HepG2 (cell line): ENCODE measurements around the gene ING1. TPM values are rescaled to one million over a fixed set of nuclear protein-coding genes. Genes with fewer than 3 reads are reported as not detected.

Source experiments
- AHDC1 ChIP-seq: sonication (generic); formaldehyde crosslinking; IDR thresholded peaks from 2 replicates; pipeline ENCODE4 v1.5.1; 2020; ENCODE audit warnings: mild to moderate bottlenecking, missing genetic modification reagents, borderline replicate concordance
- BRD4 ChIP-seq: sonication (generic); formaldehyde crosslinking; IDR thresholded peaks from 2 replicates; pipeline ENCODE4 v1.4.0; 2020; ENCODE audit warnings: missing genetic modification reagents
- DNMT1 ChIP-seq: sonication (generic); formaldehyde crosslinking; IDR thresholded peaks from 2 replicates; pipeline ENCODE4 v1.5.1; 2020; ENCODE audit warnings: mild to moderate bottlenecking, missing genetic modification reagents
- DR1 ChIP-seq: sonication (generic); formaldehyde crosslinking; IDR thresholded peaks from 2 replicates; pipeline ENCODE4 v1.8.0; 2021; ENCODE audit warnings: mild to moderate bottlenecking, missing genetic modification reagents, inconsistent platforms
- E2F2 ChIP-seq: sonication (generic); formaldehyde crosslinking; IDR thresholded peaks from 2 replicates; pipeline ENCODE4 v1.4.0; 2020; ENCODE audit warnings: missing genetic modification reagents, borderline replicate concordance
- HDAC6 ChIP-seq: fragments of 200-600 bp; sonication (generic); IDR thresholded peaks from 2 replicates; pipeline ENCODE4 v1.7.0; 2017; ENCODE audit warnings: mild to moderate bottlenecking, antibody characterized with exemption, low read length, low read depth
- MTA3 ChIP-seq: sonication (generic); formaldehyde crosslinking; IDR thresholded peaks from 2 replicates; pipeline ENCODE4 v1.4.0; 2020; ENCODE audit warnings: missing genetic modification reagents
- NFE2L1 ChIP-seq: sonication (generic); formaldehyde crosslinking; IDR thresholded peaks from 2 replicates; pipeline ENCODE4 v1.4.0; 2020; ENCODE audit warnings: missing genetic modification reagents, mild to moderate bottlenecking, borderline replicate concordance
- NFRKB ChIP-seq: fragments of 450-650 bp; IDR thresholded peaks from 2 replicates; pipeline ENCODE4 v1.6.1; 2017
- PAF1 ChIP-seq: IDR thresholded peaks from 2 replicates; pipeline ENCODE4 v1.6.1; 2016; ENCODE audit warnings: missing genetic modification reagents, missing compliant biosample characterization
- SAP130 ChIP-seq: IDR thresholded peaks from 2 replicates; pipeline ENCODE4 v1.6.1; 2016; ENCODE audit warnings: low read depth
- SRY ChIP-seq: sonication (generic); formaldehyde crosslinking; IDR thresholded peaks from 2 replicates; pipeline ENCODE4 v1.8.0; 2022; ENCODE audit warnings: mild to moderate bottlenecking, missing genetic modification reagents
- ZNF484 ChIP-seq: sonication (generic); formaldehyde crosslinking; IDR thresholded peaks from 2 replicates; pipeline ENCODE4 v1.5.1; 2020; ENCODE audit warnings: mild to moderate bottlenecking, low read depth, missing genetic modification reagents, borderline replicate concordance
- ZNF564 ChIP-seq: sonication (generic); formaldehyde crosslinking; IDR thresholded peaks from 2 replicates; pipeline ENCODE4 v1.8.1; 2023; ENCODE audit warnings: mild to moderate bottlenecking, missing genetic modification reagents
- ZNF619 ChIP-seq: sonication (generic); formaldehyde crosslinking; IDR thresholded peaks from 2 replicates; pipeline ENCODE4 v1.4.0; 2020; ENCODE audit warnings: mild to moderate bottlenecking, missing genetic modification reagents
- ZNF720 ChIP-seq: sonication (generic); formaldehyde crosslinking; IDR thresholded peaks from 2 replicates; pipeline ENCODE4 v1.4.0; 2020; ENCODE audit warnings: missing genetic modification reagents
- ZNF724P ChIP-seq: sonication (generic); formaldehyde crosslinking; IDR thresholded peaks from 2 replicates; pipeline ENCODE4 v1.8.0; 2022; ENCODE audit warnings: missing genetic modification reagents, borderline replicate concordance
- polyA plus RNA-seq, 8 experiments: library from polyadenylated mRNA; depleted of rRNA in 3 of 8; stranded (reverse) in 7 of 8; unstranded in 1 of 8; fragments of >200 nt; fragmentation: Illumina TruSeq in 4 of 8; extraction: Trizol in 4 of 8; gene quantifications; 2 replicates each; pipeline versions ENCODE4 v1.2.1 to v1.2.3, GENCODE V29; 2011 to 2016; ENCODE audit warnings: low read depth in 4 of 8, missing spikeins in 1 of 8, mixed read lengths in 1 of 8; ENCODE audit not compliant: insufficient read depth in 1 of 8
- total RNA-seq, 5 experiments: library from RNA; depleted of rRNA; stranded (reverse); fragments of >200 nt; fragmentation: Illumina TruSeq; extraction: Trizol; gene quantifications; 2 replicates each; pipeline ENCODE4 v1.2.3, GENCODE V29; 2016; ENCODE audit warnings: low read depth in 1 of 5
- TF ChIP-seq, protein P1 (sequence below): sonication (generic); formaldehyde crosslinking; IDR thresholded peaks from 2 replicates; pipeline ENCODE4 v1.4.0; 2020; ENCODE audit warnings: missing genetic modification reagents
- TF ChIP-seq, protein P2 (sequence below): sonication (generic); formaldehyde crosslinking; IDR thresholded peaks from 2 replicates; pipeline ENCODE4 v1.8.0; 2022; ENCODE audit warnings: missing genetic modification reagents, low read depth, mild to moderate bottlenecking, borderline replicate concordance
- TF ChIP-seq, protein P3 (sequence below): sonication (generic); formaldehyde crosslinking; IDR thresholded peaks from 2 replicates; pipeline ENCODE4 v1.5.0; 2020; ENCODE audit warnings: mild to moderate bottlenecking, missing genetic modification reagents, borderline replicate concordance

Gene ING1
- total and polyA plus RNA-seq, 2 of the 13 experiments (the other 11 are each of a cell fraction or from before 2014, with no cell fraction given) = 8.1 to 16.1 TPM

DNA sequence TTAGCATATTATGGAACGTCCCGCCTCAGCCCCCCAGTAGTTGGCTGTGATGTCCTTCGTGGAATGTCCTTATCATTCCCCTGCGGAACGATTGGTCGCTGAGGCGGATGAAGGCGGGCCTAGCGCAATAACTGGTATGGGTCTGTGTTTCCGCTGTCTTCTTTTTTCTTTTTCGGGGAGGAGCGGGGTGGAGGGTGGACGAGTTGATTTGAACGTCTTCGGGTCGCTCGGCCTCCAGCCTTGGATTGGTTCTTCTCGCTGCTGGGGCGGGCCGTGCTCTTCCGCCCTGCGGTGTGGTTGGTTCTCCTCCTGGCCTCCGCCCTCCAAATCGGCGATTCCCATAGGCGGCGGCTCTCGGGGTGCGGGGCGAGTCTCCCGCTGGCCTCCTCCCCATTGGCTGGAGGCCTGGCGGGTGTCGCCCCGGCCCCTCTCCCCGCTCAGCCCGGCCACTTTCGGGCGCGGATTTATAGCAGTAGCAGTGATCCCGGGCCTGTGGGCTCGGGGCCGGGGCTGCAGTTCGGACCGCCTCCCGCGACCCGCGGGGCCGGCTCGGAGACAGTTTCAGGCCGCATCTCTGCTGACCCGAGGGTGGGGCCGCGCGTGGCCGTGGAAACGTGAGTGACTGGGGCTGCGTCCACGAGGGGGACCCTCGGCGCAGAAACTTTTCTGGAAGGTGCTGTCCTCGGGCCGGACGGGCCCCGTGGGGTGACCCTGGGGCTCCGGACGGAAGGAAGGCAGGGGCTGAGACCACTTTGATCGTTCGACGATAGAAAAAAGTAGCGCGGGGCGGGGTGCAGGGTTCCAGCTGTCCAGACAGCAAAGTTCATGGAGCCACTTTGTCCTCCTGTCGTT is 2.1 kb downstream of the ING1 start (continued):
- no peak for TF ChIP-seq AHDC1 (CRISPR knock-in tag)
- 0 out of 2 replicates have a peak, but pooled peaks have one; percentile 49 for TF ChIP-seq ZNF619
- no peak for TF ChIP-seq ZNF720
- TF ChIP-seq ZNF484 = no peak
- TF ChIP-seq MTA3 = no peak
- TF ChIP-seq, protein P1, sequence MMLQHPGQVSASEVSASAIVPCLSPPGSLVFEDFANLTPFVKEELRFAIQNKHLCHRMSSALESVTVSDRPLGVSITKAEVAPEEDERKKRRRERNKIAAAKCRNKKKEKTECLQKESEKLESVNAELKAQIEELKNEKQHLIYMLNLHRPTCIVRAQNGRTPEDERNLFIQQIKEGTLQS (CRISPR knock-in tag) = no peak
- TF ChIP-seq, protein P2, sequence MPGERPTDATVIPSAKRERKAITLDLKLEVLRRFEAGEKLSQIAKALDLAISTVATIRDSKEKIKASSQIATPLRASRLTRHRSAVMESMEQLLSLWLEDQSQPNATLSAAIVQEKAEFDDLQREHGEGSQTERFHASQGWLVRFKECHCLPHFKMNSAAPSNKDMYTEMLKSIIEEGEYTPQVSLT (CRISPR knock-in tag) = no peak
- TF ChIP-seq E2F2 = no peak
- TF ChIP-seq SRY (CRISPR knock-in tag) = 0 out of 2 replicates have a peak, but pooled peaks have one; percentile 50
- no peak for TF ChIP-seq NFRKB
- no peak for TF ChIP-seq NFE2L1 (CRISPR knock-in tag)
- TF ChIP-seq DNMT1 (CRISPR knock-in tag) = no peak
- no peak for TF ChIP-seq ZNF724P (CRISPR knock-in tag)
- peak; percentile 98 for TF ChIP-seq DR1 (CRISPR knock-in tag)
- TF ChIP-seq HDAC6 = no peak
- 0 out of 2 replicates have a peak, but pooled peaks have one; percentile 49 for TF ChIP-seq BRD4
- TF ChIP-seq, protein P3, sequence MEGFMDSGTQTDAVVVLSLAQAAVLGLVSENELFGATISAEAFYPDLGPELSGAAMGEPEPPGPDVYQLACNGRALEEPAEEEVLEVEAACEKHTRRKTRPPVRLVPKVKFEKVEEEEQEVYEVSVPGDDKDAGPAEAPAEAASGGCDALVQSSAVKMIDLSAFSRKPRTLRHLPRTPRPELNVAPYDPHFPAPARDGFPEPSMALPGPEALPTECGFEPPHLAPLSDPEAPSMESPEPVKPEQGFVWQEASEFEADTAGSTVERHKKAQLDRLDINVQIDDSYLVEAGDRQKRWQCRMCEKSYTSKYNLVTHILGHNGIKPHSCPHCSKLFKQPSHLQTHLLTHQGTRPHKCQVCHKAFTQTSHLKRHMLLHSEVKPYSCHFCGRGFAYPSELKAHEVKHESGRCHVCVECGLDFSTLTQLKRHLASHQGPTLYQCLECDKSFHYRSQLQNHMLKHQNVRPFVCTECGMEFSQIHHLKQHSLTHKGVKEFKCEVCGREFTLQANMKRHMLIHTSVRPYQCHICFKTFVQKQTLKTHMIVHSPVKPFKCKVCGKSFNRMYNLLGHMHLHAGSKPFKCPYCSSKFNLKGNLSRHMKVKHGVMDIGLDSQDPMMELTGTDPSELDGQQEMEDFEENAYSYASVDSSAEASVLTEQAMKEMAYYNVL = 0 out of 2 replicates have a peak, but pooled peaks have one; percentile 48
- no peak for TF ChIP-seq PAF1 (CRISPR knock-in tag)
- TF ChIP-seq ZNF564 (CRISPR knock-in tag) = 0 out of 2 replicates have a peak, but pooled peaks have one; percentile 51
- TF ChIP-seq SAP130 (CRISPR knock-in tag) = peak; percentile 64; the same call in 1 of the 2 replicates
